ENCODE results near the gene ADCK1.

ADCK1 gene

GRCh38 chr14:77917491-77918201 lies 117.7 kb downstream of the ADCK1 start:
- TF ChIP-seq SUZ12 (IDR thresholded peaks at IDR 0.05; ENCODE audit: extremely low read depth, insufficient read depth, insufficient read length) (no peak), YY1 (IDR thresholded peaks at IDR 0.05; ENCODE audit: insufficient read depth, insufficient read length) (no peak), ZNF274 (IDR thresholded peaks at IDR 0.05; ENCODE audit: low read depth, low read length) (no peak)
- Histone ChIP-seq H3K9ac (ENCODE audit: insufficient read length, low read depth) (no peak overlapping the region), H3K27me3 (ENCODE audit: insufficient read depth, insufficient read length) (no peaks in the 10 kb centered on the region), H3K4me1 (ENCODE audit: insufficient read depth, insufficient read length) (peaks cover 7% of the 10 kb centered on the region), H3K4me3 (ENCODE audit: insufficient read length, low read depth) (no peak overlapping the region), H3K9me3 (ENCODE audit: insufficient read depth, low read length) (no peaks in the 10 kb centered on the region), H3K36me3 (ENCODE audit: insufficient read depth, insufficient read length, low read length) (no peaks in the 10 kb centered on the region)
- no peak for DNase-seq (ENCODE audit: low read depth, low spot score)

GRCh38 chr14:77918448-77918847 lies 118.5 kb downstream of the ADCK1 start:
- TF ChIP-seq ZNF274 (IDR thresholded peaks at IDR 0.05; ENCODE audit: low read depth, low read length) = no peak
- TF ChIP-seq SUZ12 (IDR thresholded peaks at IDR 0.05; ENCODE audit: extremely low read depth, insufficient read depth, insufficient read length) = no peak
- no peak for TF ChIP-seq YY1 (IDR thresholded peaks at IDR 0.05; ENCODE audit: insufficient read depth, insufficient read length)
- H3K36me3 ChIP-seq (ENCODE audit: insufficient read depth, insufficient read length, low read length) = no peaks in the 10 kb centered on the region
- H3K4me1 ChIP-seq (ENCODE audit: insufficient read depth, insufficient read length) = peaks cover 3% of the 10 kb centered on the region
- no peak overlapping the region for H3K4me3 ChIP-seq (ENCODE audit: insufficient read length, low read depth)
- no peak for DNase-seq (ENCODE audit: low read depth, low spot score)
- H3K27me3 ChIP-seq (ENCODE audit: insufficient read depth, insufficient read length) = no peaks in the 10 kb centered on the region
- H3K9me3 ChIP-seq (ENCODE audit: insufficient read depth, low read length) = no peaks in the 10 kb centered on the region
- H3K9ac ChIP-seq (ENCODE audit: insufficient read length, low read depth) = no peak overlapping the region

- Histone ChIP-seq H3K9ac (ENCODE audit: insufficient read length, low read depth) (no peak overlapping the region), H3K9me3 (ENCODE audit: insufficient read depth, low read length) (no peaks in the 10 kb centered on the region), H3K36me3 (ENCODE audit: insufficient read depth, insufficient read length, low read length) (no peaks in the 10 kb centered on the region), H3K27me3 (ENCODE audit: insufficient read depth, insufficient read length) (no peaks in the 10 kb centered on the region), H3K4me1 (ENCODE audit: insufficient read depth, insufficient read length) (no peaks in the 10 kb centered on the region), H3K4me3 (ENCODE audit: insufficient read length, low read depth) (no peak overlapping the region)
- TF ChIP-seq YY1 (IDR thresholded peaks at IDR 0.05; ENCODE audit: insufficient read depth, insufficient read length) (no peak), ZNF274 (IDR thresholded peaks at IDR 0.05; ENCODE audit: low read depth, low read length) (no peak), SUZ12 (IDR thresholded peaks at IDR 0.05; ENCODE audit: extremely low read depth, insufficient read depth, insufficient read length) (no peak)
- no peak for DNase-seq (ENCODE audit: low read depth, low spot score)
Observed at GRCh38 chr14:77920312-77920711, 120.4 kb downstream of the ADCK1 start.

DNA sequence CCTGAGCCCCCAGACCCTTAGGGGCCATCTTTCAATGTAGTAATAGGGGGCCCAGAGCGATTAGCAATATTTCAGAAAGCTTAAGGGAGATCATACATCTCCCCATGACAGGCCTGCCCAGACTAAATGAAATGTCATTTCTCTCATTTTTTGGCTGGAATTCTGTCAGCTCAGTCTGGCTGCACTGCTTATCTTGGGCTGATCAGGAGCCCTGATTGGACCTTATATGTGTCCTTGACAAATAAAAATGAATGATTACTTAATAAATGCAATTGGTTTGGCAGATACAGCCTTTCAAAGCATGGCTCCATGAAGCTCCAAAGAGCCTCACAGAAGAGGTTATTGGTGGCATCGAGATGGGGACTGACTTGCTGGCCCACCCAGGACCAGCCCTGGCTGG lies 121.9 kb downstream of the ADCK1 start:
- H3K4me3 ChIP-seq (ENCODE audit: insufficient read length, low read depth) = no peak overlapping the region
- no peaks in the 10 kb centered on the region for H3K27me3 ChIP-seq (ENCODE audit: insufficient read depth, insufficient read length)
- H3K4me1 ChIP-seq (ENCODE audit: insufficient read depth, insufficient read length) = no peaks in the 10 kb centered on the region
- no peak for DNase-seq (ENCODE audit: low read depth, low spot score)
- H3K9me3 ChIP-seq (ENCODE audit: insufficient read depth, low read length) = no peaks in the 10 kb centered on the region
- H3K9ac ChIP-seq (ENCODE audit: insufficient read length, low read depth) = no peak overlapping the region
- TF ChIP-seq YY1 (IDR thresholded peaks at IDR 0.05; ENCODE audit: insufficient read depth, insufficient read length) = no peak
- TF ChIP-seq SUZ12 (IDR thresholded peaks at IDR 0.05; ENCODE audit: extremely low read depth, insufficient read depth, insufficient read length) = no peak
- no peak for TF ChIP-seq ZNF274 (IDR thresholded peaks at IDR 0.05; ENCODE audit: low read depth, low read length)
- H3K36me3 ChIP-seq (ENCODE audit: insufficient read depth, insufficient read length, low read length) = no peaks in the 10 kb centered on the region

DNA sequence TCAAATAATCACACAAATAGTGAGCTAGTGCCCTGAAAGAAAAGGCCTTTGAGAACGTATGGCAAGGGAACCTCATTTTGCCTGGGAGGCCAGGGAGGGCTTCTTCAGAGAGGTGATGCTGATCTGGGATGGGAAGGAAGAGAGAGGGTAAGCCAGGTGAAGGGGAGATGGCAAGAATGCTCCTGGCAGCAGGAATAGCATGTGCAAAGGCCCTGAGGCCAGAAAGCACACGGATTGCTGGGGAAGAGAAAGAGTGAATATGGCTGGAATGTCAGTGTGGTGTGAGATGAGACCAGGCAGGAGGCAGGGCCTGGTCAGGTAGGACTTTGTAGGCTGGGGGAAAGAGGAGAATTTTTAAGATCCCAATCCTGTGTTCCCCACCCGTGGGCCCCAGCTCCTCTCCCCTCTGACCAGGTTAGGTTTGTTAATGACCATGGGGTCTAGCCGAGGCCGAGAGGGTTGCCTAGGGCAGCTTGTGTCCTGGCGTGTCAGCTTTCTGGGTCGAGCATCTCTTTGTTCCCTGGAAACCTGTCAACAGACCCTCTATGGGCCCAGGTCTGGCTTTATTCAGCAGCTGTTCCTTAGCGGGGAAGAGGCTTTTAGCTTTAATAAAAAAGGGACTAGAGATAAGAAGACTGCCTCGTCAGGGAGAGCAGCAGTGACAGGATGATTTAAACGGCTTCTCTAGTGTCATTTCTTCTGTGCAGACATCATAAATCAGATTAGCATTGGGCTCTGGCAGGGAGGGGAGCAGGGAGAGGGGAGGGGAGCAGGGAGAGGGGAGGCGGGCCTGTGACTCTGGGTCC lies 123.4 kb downstream of the ADCK1 start:
- Histone ChIP-seq H3K36me3 (ENCODE audit: insufficient read depth, insufficient read length, low read length) (no peaks in the 10 kb centered on the region), H3K9ac (ENCODE audit: insufficient read length, low read depth) (no peak overlapping the region), H3K27me3 (ENCODE audit: insufficient read depth, insufficient read length) (no peaks in the 10 kb centered on the region), H3K9me3 (ENCODE audit: insufficient read depth, low read length) (no peaks in the 10 kb centered on the region), H3K4me3 (ENCODE audit: insufficient read length, low read depth) (no peak overlapping the region), H3K4me1 (ENCODE audit: insufficient read depth, insufficient read length) (no peaks in the 10 kb centered on the region)
- TF ChIP-seq ZNF274 (IDR thresholded peaks at IDR 0.05; ENCODE audit: low read depth, low read length) = no peak
- no peak for TF ChIP-seq YY1 (IDR thresholded peaks at IDR 0.05; ENCODE audit: insufficient read depth, insufficient read length)
- TF ChIP-seq SUZ12 (IDR thresholded peaks at IDR 0.05; ENCODE audit: extremely low read depth, insufficient read depth, insufficient read length) = no peak
- DNase-seq (ENCODE audit: low read depth, low spot score) = no peak

- Histone ChIP-seq H3K4me1 (ENCODE audit: insufficient read depth, insufficient read length) (no peaks in the 10 kb centered on the region), H3K4me3 (ENCODE audit: insufficient read length, low read depth) (no peak overlapping the region), H3K9ac (ENCODE audit: insufficient read length, low read depth) (no peak overlapping the region), H3K36me3 (ENCODE audit: insufficient read depth, insufficient read length, low read length) (no peaks in the 10 kb centered on the region), H3K27me3 (ENCODE audit: insufficient read depth, insufficient read length) (no peaks in the 10 kb centered on the region), H3K9me3 (ENCODE audit: insufficient read depth, low read length) (no peaks in the 10 kb centered on the region)
- DNase-seq (ENCODE audit: low read depth, low spot score) = no peak
- TF ChIP-seq SUZ12 (IDR thresholded peaks at IDR 0.05; ENCODE audit: extremely low read depth, insufficient read depth, insufficient read length) (no peak), YY1 (IDR thresholded peaks at IDR 0.05; ENCODE audit: insufficient read depth, insufficient read length) (no peak), ZNF274 (IDR thresholded peaks at IDR 0.05; ENCODE audit: low read depth, low read length) (no peak)
Observed at GRCh38 chr14:77924141-77924948, 124.4 kb downstream of the ADCK1 start.

Measured in NT2/D1 (cell line).